Pancreas (tissue), 10 donors: Measurements from ENCODE around the gene SALL3. TPM values are rescaled to one million over a fixed set of nuclear protein-coding genes. Genes with fewer than 3 reads are reported as not detected.

Experiments
- ATAC-seq, 4 donors: fragments of 200-7000 bp; cut with Tn5 transposase; one replicate each; pipeline versions ENCODE4 v1.8.0 to v1.9.1; 2020; ENCODE audit warnings: mild to moderate bottlenecking in 4 of 4, moderate library complexity in 4 of 4
- DNase-seq, 6 donors: peaks; one replicate each; pipeline ENCODE4 v3.0.0-alpha.2; 2020
- FAIRE-seq: peaks from 2 replicates; lab custom pipeline; 2012; peaks lifted over from hg19 to GRCh38; lab: Jason Lieb, UNC
- H3K27ac ChIP-seq, 4 donors: fragments of 200-600 bp; sonication (generic); 1 replicate in 3 of 4; 2 replicates in 1 of 4; pipeline versions ENCODE4 v1.5.0 to v1.8.0; 2020
- H3K27me3 ChIP-seq, 4 donors: fragments of 200-600 bp; one replicate each; pipeline ENCODE4 v1.8.0; 2021
- H3K36me3 ChIP-seq, 3 donors: fragments of 200-600 bp; sonication (generic) in 1 of 3; one replicate each; pipeline versions ENCODE4 v1.5.0 to v1.8.0; 2020 to 2021
- H3K4me1 ChIP-seq, 3 donors: fragments of 200-600 bp; one replicate each; pipeline ENCODE4 v1.8.0; 2021
- H3K4me3 ChIP-seq, 4 donors: fragments of 200-600 bp; sonication (generic) in 2 of 4; one replicate each; pipeline versions ENCODE4 v1.5.0 to v1.8.0; 2020 to 2021
- H3K9me3 ChIP-seq, 4 donors: fragments of 200-600 bp; one replicate each; pipeline ENCODE4 v1.8.0; 2021
- WGBS, 2 donors: extraction: QIAGEN DNeasy Blood & Tissue Kit; methylation state at CpG; one replicate each; pipeline ENCODE4 v1.1.7; 2013; 5-methylcytosine and 5-hydroxymethylcytosine counted together
- intact Hi-C, 3 donors: fragments of 100-400 bp; cut with DNase I; formaldehyde crosslinking; loops; one replicate each; pipeline versions ENCODE4 v1.11.1 to v1.14.2; 2022
- polyA plus RNA-seq, 2 donors: library from polyadenylated mRNA; stranded (reverse); fragments of 200-250 nt; gene quantifications; one replicate each; pipeline ENCODE4 v1.2.3, GENCODE V29; 2013
- total RNA-seq, 6 donors: library from RNA; stranded (reverse); fragmentation: NEBNext Ultra II Directional in 4 of 6; extraction: Animal tissue kit (Norgen Biotek cat#: 25700) in 4 of 6; gene quantifications; one replicate each; pipeline versions ENCODE4 v1.2.1 to v1.2.4, GENCODE V29; 2021 to 2023
- TF ChIP-seq, protein P1 (sequence below), 4 donors: fragments of 200-600 bp; sonication (generic) in 3 of 4; IDR thresholded peaks; one replicate each; pipeline versions ENCODE4 v1.5.0 to v1.8.0; 2021; ENCODE audit warnings: antibody characterized with exemption in 4 of 4
- donor health status: healthy with polysubstance abuse.
- donor health status: DM: no; HTN: no; CAD: no; lungs with moderate emphysema.
- donor health status: DM: no; HTN: no; CAD: no.
- donor health status: control.
- donor health status: control.
- donor health status: Bipolar disorder and iron deficiency.
- donor health status: DM: yes; HTN: yes; CAD: no.
- donor health status: DM: no; HTN: no; CAD: no.
- donor health status: DM: no; HTN: no; CAD: no.
- donor health status: DM: yes; HTN: yes; CAD: no.

SALL3 gene
- total and polyA plus RNA-seq, 8 donors, result 0.03 TPM; not detected in 7

DNA sequence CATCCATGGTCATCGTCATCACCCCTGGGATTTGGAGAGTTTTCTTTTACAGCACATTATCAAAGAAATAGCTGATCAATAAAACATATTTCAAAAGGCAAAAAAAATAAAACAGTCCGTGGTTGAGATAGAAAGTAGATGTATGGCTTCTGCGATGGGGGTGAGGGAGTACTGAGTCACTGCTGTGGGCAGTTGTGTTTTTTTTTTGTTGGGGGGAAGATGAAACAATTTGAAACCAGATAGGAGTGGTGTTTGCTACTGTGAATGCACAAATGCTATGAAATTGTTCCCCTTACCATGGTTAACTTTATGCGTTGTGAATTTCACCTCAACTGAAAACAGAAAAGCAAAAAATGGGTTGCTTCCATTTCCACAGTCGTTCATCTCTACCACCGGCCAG lies 11.9 kb upstream of the SALL3 start:
- WGBS, 2 donors, result 47 to 60% methylated on average over 6 of the region's 6 CpGs
- ATAC-seq, result no peak

DNA sequence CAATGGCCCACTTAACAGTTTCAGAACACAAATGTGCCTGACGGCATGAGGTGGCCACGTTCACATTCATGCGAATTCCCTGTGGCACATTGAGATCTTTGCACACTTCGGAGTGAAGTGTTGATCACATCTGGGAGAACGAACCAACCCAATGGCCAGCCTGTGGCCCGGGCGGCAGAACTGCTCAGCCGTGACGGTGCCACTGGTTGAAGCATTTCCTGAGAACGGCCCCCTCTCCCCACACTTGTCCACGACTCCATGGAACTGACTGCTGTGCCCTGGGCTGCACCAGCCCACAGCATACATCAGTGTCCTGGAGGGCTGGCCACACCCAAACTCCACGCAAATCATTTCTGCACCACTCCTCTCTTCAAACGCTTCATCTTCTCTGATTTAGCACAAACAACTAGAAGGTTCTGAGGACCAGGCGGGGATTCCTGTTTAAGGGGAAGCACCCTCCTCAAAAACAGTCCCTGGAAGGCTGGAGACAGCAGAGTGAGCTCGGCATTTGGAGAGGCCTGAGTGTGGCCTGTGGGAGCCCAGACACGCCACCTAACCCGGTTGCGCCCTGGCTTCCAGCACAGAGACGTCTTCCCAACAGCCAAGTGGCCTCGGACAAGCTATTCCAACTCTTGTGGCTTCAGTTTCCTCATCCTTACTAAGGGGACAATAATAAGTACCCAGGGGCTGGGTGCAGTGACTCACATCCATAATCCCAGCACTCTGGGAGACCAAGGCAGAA lies 9.9 kb upstream of the SALL3 start:
- no peak for FAIRE-seq
- Histone ChIP-seq H3K27me3 (peaks cover 0 to 29% (median 10%) of the 10 kb centered on the region in 4 donors), H3K36me3 (no peaks in the 10 kb centered on the region), H3K9me3 (no peaks in the 10 kb centered on the region), H3K4me3 (no peak overlapping the region), H3K27ac (no peak overlapping the region), H3K4me1 (peaks cover 0 to 3% (median 0%) of the 10 kb centered on the region in 3 donors)
- WGBS, 2 donors, result 71 to 79% methylated on average over 20 of the region's 20 CpGs
- ATAC-seq, result no peak
- intact Hi-C loops, result no loop called here
- TF ChIP-seq, protein P1, sequence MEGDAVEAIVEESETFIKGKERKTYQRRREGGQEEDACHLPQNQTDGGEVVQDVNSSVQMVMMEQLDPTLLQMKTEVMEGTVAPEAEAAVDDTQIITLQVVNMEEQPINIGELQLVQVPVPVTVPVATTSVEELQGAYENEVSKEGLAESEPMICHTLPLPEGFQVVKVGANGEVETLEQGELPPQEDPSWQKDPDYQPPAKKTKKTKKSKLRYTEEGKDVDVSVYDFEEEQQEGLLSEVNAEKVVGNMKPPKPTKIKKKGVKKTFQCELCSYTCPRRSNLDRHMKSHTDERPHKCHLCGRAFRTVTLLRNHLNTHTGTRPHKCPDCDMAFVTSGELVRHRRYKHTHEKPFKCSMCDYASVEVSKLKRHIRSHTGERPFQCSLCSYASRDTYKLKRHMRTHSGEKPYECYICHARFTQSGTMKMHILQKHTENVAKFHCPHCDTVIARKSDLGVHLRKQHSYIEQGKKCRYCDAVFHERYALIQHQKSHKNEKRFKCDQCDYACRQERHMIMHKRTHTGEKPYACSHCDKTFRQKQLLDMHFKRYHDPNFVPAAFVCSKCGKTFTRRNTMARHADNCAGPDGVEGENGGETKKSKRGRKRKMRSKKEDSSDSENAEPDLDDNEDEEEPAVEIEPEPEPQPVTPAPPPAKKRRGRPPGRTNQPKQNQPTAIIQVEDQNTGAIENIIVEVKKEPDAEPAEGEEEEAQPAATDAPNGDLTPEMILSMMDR (IDR thresholded peaks at IDR 0.05), result no peak
- DNase-seq, result no peak

More for the DNA sequence above, 11.9 kb upstream of the SALL3 start:
- DNase-seq, result no peak
- H3K27me3 ChIP-seq, result peaks cover 0 to 8% (median 0%) of the 10 kb centered on the region in 4 donors
- no peak for FAIRE-seq
- TF ChIP-seq, protein P1 (IDR thresholded peaks at IDR 0.05), result no peak
- H3K9me3 ChIP-seq, result no peaks in the 10 kb centered on the region
- H3K4me3 ChIP-seq, result no peak overlapping the region
- intact Hi-C loops, result no loop called here
- no peaks in the 10 kb centered on the region for H3K36me3 ChIP-seq
- H3K27ac ChIP-seq, result no peak overlapping the region
- no peaks in the 10 kb centered on the region for H3K4me1 ChIP-seq

DNA sequence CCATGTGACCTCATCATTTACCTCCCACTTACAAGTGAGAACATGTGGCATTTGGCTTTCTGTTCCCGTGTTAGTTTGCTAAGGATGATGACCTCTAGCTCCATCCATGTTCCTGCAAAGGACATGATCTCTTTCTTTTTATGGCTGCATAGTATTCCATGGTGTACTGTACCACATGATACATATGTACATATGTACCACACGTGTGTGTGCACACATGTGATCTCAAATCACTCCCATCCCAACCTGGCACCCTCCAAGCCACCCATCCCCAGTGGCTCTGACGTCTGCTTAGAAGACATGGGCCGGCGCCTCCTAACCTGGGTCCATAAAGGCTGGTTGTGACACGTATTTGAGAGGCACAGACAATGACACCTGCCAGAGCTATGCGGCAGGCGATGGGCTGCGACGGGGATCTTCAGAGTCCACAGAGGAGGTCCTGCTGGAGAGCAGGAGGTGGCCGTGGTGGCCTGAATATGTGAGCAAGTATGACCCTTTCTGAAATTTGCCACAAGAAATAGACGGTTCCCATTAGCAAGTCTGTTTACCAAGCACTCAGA lies 8.8 kb upstream of the SALL3 start:
- Histone ChIP-seq H3K4me3 (no peak overlapping the region), H3K4me1 (peaks cover 0 to 3% (median 0%) of the 10 kb centered on the region in 3 donors), H3K27me3 (peaks cover 0 to 36% (median 10%) of the 10 kb centered on the region in 4 donors), H3K9me3 (no peaks in the 10 kb centered on the region), H3K36me3 (no peaks in the 10 kb centered on the region), H3K27ac (no peak overlapping the region)
- DNase-seq (no peak), FAIRE-seq (no peak), ATAC-seq (no peak)
- intact Hi-C loops, result no loop called here
- WGBS, 2 donors, result 70 to 79% methylated on average over 12 of the region's 12 CpGs
- TF ChIP-seq, protein P1 (IDR thresholded peaks at IDR 0.05), result no peak

DNA sequence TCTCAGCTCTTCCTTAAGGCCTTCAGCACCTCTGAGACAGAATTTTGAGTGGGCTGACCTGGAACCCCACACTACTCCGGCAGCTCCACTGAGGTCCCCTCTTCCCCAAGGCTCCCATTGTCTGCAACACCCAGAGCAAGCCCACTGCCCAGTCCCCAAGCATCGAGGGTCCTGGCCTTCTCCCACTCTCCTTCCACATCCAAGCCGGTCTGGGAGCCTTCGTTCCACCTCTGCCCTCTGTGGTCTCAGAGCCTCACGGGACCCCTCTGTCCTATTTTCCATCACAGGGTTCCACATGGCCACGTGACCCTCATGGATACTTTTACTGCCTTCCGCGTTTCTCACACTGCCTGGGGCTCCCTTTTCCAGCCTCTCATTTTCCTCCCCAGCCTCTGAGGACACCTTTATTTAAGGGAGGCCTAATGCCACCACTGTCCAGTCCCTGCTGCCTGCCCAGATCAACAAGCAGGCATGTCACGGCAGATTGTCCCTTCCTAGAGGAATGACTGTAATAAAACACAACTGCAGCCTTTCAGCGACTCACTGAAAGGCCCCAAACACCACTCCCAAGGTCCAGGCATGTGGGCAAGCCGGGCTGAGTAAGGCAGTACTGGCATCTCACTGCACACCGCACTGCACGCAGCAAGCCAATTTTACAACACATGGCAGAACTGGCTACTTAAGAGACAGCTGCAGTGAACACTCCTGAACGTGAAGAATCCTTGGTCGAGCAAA lies 7.9 kb upstream of the SALL3 start:
- Histone ChIP-seq H3K27me3 (peaks cover 0 to 38% (median 13%) of the 10 kb centered on the region in 4 donors), H3K27ac (no peak overlapping the region), H3K9me3 (no peaks in the 10 kb centered on the region), H3K36me3 (no peaks in the 10 kb centered on the region), H3K4me1 (peaks cover 0 to 3% (median 0%) of the 10 kb centered on the region in 3 donors), H3K4me3 (no peak overlapping the region)
- TF ChIP-seq, protein P1 (IDR thresholded peaks at IDR 0.05), result no peak
- intact Hi-C loops, result no loop called here
- FAIRE-seq (no peak), DNase-seq (no peak), ATAC-seq (no peak)
- WGBS, 2 donors, result 60 to 75% methylated on average over 15 of the region's 15 CpGs
